WI38 (cell line): ENCODE measurements around the gene FAM53B.

ENCODE experiments used
- H3K4me3 ChIP-seq: 2 replicates; pipeline ENCODE4 v1.5.1; 2011; ENCODE audit warnings: low read depth, mild to moderate bottlenecking, control low read depth, low read length
- TF ChIP-seq, protein P1 (sequence below): IDR thresholded peaks from 2 replicates; pipeline ENCODE4 v1.5.1; 2012; ENCODE audit warnings: low read depth, mild to moderate bottlenecking, control low read depth, low read length

The FAM53B gene

GRCh38 chr10:124646483-124647352 lies 97.5 kb downstream of the FAM53B start:
- no peak overlapping the region for H3K4me3 ChIP-seq

GRCh38 chr10:124645467-124646095 lies 98.6 kb downstream of the FAM53B start:
- H3K4me3 ChIP-seq: no peak overlapping the region
- TF ChIP-seq, protein P1, sequence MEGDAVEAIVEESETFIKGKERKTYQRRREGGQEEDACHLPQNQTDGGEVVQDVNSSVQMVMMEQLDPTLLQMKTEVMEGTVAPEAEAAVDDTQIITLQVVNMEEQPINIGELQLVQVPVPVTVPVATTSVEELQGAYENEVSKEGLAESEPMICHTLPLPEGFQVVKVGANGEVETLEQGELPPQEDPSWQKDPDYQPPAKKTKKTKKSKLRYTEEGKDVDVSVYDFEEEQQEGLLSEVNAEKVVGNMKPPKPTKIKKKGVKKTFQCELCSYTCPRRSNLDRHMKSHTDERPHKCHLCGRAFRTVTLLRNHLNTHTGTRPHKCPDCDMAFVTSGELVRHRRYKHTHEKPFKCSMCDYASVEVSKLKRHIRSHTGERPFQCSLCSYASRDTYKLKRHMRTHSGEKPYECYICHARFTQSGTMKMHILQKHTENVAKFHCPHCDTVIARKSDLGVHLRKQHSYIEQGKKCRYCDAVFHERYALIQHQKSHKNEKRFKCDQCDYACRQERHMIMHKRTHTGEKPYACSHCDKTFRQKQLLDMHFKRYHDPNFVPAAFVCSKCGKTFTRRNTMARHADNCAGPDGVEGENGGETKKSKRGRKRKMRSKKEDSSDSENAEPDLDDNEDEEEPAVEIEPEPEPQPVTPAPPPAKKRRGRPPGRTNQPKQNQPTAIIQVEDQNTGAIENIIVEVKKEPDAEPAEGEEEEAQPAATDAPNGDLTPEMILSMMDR: no peak

More at GRCh38 chr10:124646483-124647352, 97.5 kb downstream of the FAM53B start:
- TF ChIP-seq, protein P1: no peak

DNA sequence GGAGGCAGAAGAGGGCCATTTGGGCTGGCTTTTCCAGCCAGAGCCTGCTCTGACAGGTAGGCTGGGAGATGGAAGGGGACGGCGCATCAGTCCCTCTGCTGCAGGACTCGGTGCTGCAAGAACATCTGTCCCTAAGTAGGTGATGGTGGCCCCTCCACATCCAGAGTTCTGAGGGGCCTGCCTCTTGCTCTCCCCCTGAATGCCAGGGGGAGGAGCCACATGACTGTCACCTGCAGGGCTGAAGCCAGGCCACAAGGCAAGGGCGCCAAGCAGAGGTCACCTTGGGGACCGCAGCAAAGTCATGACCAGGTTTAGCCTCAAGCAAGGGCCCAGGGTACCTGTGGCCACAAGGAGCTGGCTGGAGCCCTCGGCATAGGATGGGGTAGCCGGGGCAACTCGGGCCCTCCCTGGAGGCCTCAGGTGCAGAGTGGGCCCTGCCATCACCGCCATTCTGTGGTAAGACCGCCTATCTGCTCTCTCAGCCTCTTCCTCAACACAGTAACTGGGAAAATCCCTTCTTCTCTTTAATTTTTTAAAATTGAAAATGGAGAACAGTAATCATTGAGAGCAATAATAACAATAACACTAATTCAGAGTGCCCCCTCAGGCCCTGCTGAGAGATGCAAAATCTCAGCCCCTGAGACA lies 99.3 kb downstream of the FAM53B start:
- H3K4me3 ChIP-seq: no peak overlapping the region
- TF ChIP-seq, protein P1: no peak

GRCh38 chr10:124644236-124644635 lies 99.9 kb downstream of the FAM53B start:
- TF ChIP-seq, protein P1: no peak
- H3K4me3 ChIP-seq: no peak overlapping the region

GRCh38 chr10:124643330-124644009 lies 100.7 kb downstream of the FAM53B start:
- H3K4me3 ChIP-seq: no peak overlapping the region
- TF ChIP-seq, protein P1: no peak

- TF ChIP-seq, protein P1: no peak
- H3K4me3 ChIP-seq: no peak overlapping the region
These were observed 102.0 kb downstream of the FAM53B start for GRCh38 chr10:124642088-124642710.
